Gastroesophageal sphincter (tissue), 3 donors: ENCODE measurements around the gene DVL2.

Source experiments
- CTCF ChIP-seq, 4 experiments: fragments of 200-600 bp in 2 of 4; fragments of 450-650 bp in 2 of 4; sonication (generic) in 1 of 4; IDR thresholded peaks; one replicate each; pipeline ENCODE4 v1.5.1; 2017 to 2019; ENCODE audit warnings: antibody characterized with exemption in 4 of 4, mild to moderate bottlenecking in 2 of 4, moderate library complexity in 2 of 4
- EP300 ChIP-seq: sonication (generic); formaldehyde crosslinking; IDR thresholded peaks from one replicate; pipeline ENCODE4 v1.6.1; 2017; ENCODE audit warnings: antibody characterized with exemption, mild to moderate bottlenecking

- TF ChIP-seq CTCF (IDR thresholded peaks at IDR 0.05), result no peak
- no peak for TF ChIP-seq EP300
These were observed 14.9 kb upstream of the DVL2 start for GRCh38 chr17:7249214-7249613.
